T-helper 2 cell treated with Interferon-gamma antibody and Interleukin-4, amounts not matched to agents 5 μg/mL and 100 μg/mL, for 36 hours (primary cell): Measurements from ENCODE around the gene SNRK.

ENCODE experiments used
- DNase-seq: peaks from one replicate; pipeline ENCODE4 v3.0.0; 2021; ENCODE audit warnings: low spot score
- H3K27ac Mint-ChIP-seq: one replicate; pipeline ENCODE4 v1.8.0; 2021; ENCODE audit warnings: mild to moderate bottlenecking, mixed read lengths
- H3K27me3 Mint-ChIP-seq: one replicate; pipeline ENCODE4 v1.8.0; 2021; ENCODE audit warnings: low read depth, mixed read lengths
- H3K36me3 Mint-ChIP-seq: one replicate; pipeline ENCODE4 v1.8.0; 2021; ENCODE audit warnings: low read depth, mixed read lengths
- H3K4me1 Mint-ChIP-seq: one replicate; pipeline ENCODE4 v1.8.0; 2021; ENCODE audit warnings: low read depth, mixed read lengths
- H3K4me3 Mint-ChIP-seq: one replicate; pipeline ENCODE4 v1.8.0; 2022; ENCODE audit warnings: mild to moderate bottlenecking, moderate library complexity, mixed read lengths
- H3K9me3 Mint-ChIP-seq: one replicate; pipeline ENCODE4 v1.8.0; 2021; ENCODE audit warnings: mixed read lengths

Gene SNRK

GRCh38 chr3:43307226-43307625, 20.9 kb downstream of the SNRK start:
- no peak for DNase-seq
- no peaks in the 10 kb centered on the region for H3K27me3 Mint-ChIP-seq
- peaks cover 77% of the 10 kb centered on the region for H3K36me3 Mint-ChIP-seq
- H3K27ac Mint-ChIP-seq = peak overlapping the region; percentile 75
- no peaks in the 10 kb centered on the region for H3K9me3 Mint-ChIP-seq
- H3K4me3 Mint-ChIP-seq = no peak overlapping the region
- H3K4me1 Mint-ChIP-seq = peaks cover 66% of the 10 kb centered on the region

- DNase-seq = no peak
- Mint-ChIP-seq H3K27ac (peak overlapping the region; percentile 75), H3K9me3 (peaks cover 2% of the 10 kb centered on the region), H3K27me3 (no peaks in the 10 kb centered on the region), H3K4me3 (peak overlapping the region; percentile 21), H3K36me3 (peaks cover 79% of the 10 kb centered on the region), H3K4me1 (peaks cover 64% of the 10 kb centered on the region)
These were observed 21.3 kb downstream of the SNRK start for GRCh38 chr3:43307649-43308048.

- peaks cover 4% of the 10 kb centered on the region for H3K9me3 Mint-ChIP-seq
- no peak overlapping the region for H3K4me3 Mint-ChIP-seq
- peaks cover 48% of the 10 kb centered on the region for H3K4me1 Mint-ChIP-seq
- DNase-seq = no peak
- H3K27ac Mint-ChIP-seq = no peak overlapping the region
- H3K27me3 Mint-ChIP-seq = no peaks in the 10 kb centered on the region
- peaks cover 71% of the 10 kb centered on the region for H3K36me3 Mint-ChIP-seq
These were observed 23.3 kb downstream of the SNRK start for GRCh38 chr3:43309372-43310305.

- no peak for DNase-seq
- H3K9me3 Mint-ChIP-seq = peaks cover 4% of the 10 kb centered on the region
- no peak overlapping the region for H3K4me3 Mint-ChIP-seq
- H3K27ac Mint-ChIP-seq = peak overlapping the region; percentile 21
- peaks cover 52% of the 10 kb centered on the region for H3K36me3 Mint-ChIP-seq
- H3K4me1 Mint-ChIP-seq = peaks cover 30% of the 10 kb centered on the region
- H3K27me3 Mint-ChIP-seq = no peaks in the 10 kb centered on the region
These were observed 30.6 kb downstream of the SNRK start for GRCh38 chr3:43316783-43317460.

- Mint-ChIP-seq H3K4me3 (no peak overlapping the region), H3K27ac (peak overlapping the region; percentile 42), H3K4me1 (peaks cover 27% of the 10 kb centered on the region), H3K9me3 (peaks cover 2% of the 10 kb centered on the region), H3K27me3 (no peaks in the 10 kb centered on the region), H3K36me3 (peaks cover 52% of the 10 kb centered on the region)
- no peak for DNase-seq
These were observed 31.3 kb downstream of the SNRK start for GRCh38 chr3:43317461-43318316.

GRCh38 chr3:43319376-43319775, 33.0 kb downstream of the SNRK start:
- no peaks in the 10 kb centered on the region for H3K27me3 Mint-ChIP-seq
- H3K4me1 Mint-ChIP-seq = peaks cover 27% of the 10 kb centered on the region
- peaks cover 3% of the 10 kb centered on the region for H3K9me3 Mint-ChIP-seq
- peaks cover 55% of the 10 kb centered on the region for H3K36me3 Mint-ChIP-seq
- H3K27ac Mint-ChIP-seq = no peak overlapping the region
- H3K4me3 Mint-ChIP-seq = no peak overlapping the region
- no peak for DNase-seq

- Mint-ChIP-seq H3K36me3 (peaks cover 55% of the 10 kb centered on the region), H3K9me3 (peaks cover 3% of the 10 kb centered on the region), H3K4me3 (no peak overlapping the region), H3K27me3 (no peaks in the 10 kb centered on the region), H3K4me1 (peaks cover 27% of the 10 kb centered on the region), H3K27ac (no peak overlapping the region)
- no peak for DNase-seq
These were observed 33.5 kb downstream of the SNRK start for GRCh38 chr3:43319794-43320193.

GRCh38 chr3:43320288-43320687, 33.9 kb downstream of the SNRK start:
- Mint-ChIP-seq H3K36me3 (peaks cover 55% of the 10 kb centered on the region), H3K4me1 (peaks cover 27% of the 10 kb centered on the region), H3K27me3 (no peaks in the 10 kb centered on the region), H3K4me3 (no peak overlapping the region), H3K9me3 (peaks cover 3% of the 10 kb centered on the region), H3K27ac (no peak overlapping the region)
- no peak for DNase-seq

- Mint-ChIP-seq H3K9me3 (peaks cover 3% of the 10 kb centered on the region), H3K27ac (no peak overlapping the region), H3K4me1 (peaks cover 41% of the 10 kb centered on the region), H3K36me3 (peaks cover 44% of the 10 kb centered on the region), H3K4me3 (no peak overlapping the region), H3K27me3 (no peaks in the 10 kb centered on the region)
- no peak for DNase-seq
These were observed 37.2 kb downstream of the SNRK start for GRCh38 chr3:43323541-43323940.

- Mint-ChIP-seq H3K4me1 (peaks cover 37% of the 10 kb centered on the region), H3K4me3 (peak overlapping the region; percentile 7), H3K27me3 (no peaks in the 10 kb centered on the region), H3K9me3 (peaks cover 3% of the 10 kb centered on the region), H3K27ac (peak overlapping the region; percentile 17), H3K36me3 (peaks cover 47% of the 10 kb centered on the region)
- DNase-seq = no peak
These were observed 40.7 kb downstream of the SNRK start for GRCh38 chr3:43326891-43327581.

- no peaks in the 10 kb centered on the region for H3K27me3 Mint-ChIP-seq
These were observed 41.2 kb downstream of the SNRK start for GRCh38 chr3:43327582-43327979.

GRCh38 chr3:43328653-43329052, 42.3 kb downstream of the SNRK start:
- no peak overlapping the region for H3K4me3 Mint-ChIP-seq
- peaks cover 47% of the 10 kb centered on the region for H3K36me3 Mint-ChIP-seq

More at GRCh38 chr3:43327582-43327979, 41.2 kb downstream of the SNRK start:
- Mint-ChIP-seq H3K36me3 (peaks cover 47% of the 10 kb centered on the region), H3K9me3 (peaks cover 5% of the 10 kb centered on the region), H3K4me1 (peaks cover 37% of the 10 kb centered on the region), H3K27ac (peak overlapping the region; percentile 7), H3K4me3 (no peak overlapping the region)
- DNase-seq = no peak

GRCh38 chr3:43330981-43331380, 44.6 kb downstream of the SNRK start:
- H3K9me3 Mint-ChIP-seq = peaks cover 20% of the 10 kb centered on the region
- peaks cover 25% of the 10 kb centered on the region for H3K4me1 Mint-ChIP-seq
- no peak overlapping the region for H3K4me3 Mint-ChIP-seq
- peaks cover 60% of the 10 kb centered on the region for H3K36me3 Mint-ChIP-seq
- no peaks in the 10 kb centered on the region for H3K27me3 Mint-ChIP-seq
- H3K27ac Mint-ChIP-seq = no peak overlapping the region
- no peak for DNase-seq

More at GRCh38 chr3:43328653-43329052, 42.3 kb downstream of the SNRK start:
- no peaks in the 10 kb centered on the region for H3K27me3 Mint-ChIP-seq
- H3K4me1 Mint-ChIP-seq = peaks cover 35% of the 10 kb centered on the region
- H3K9me3 Mint-ChIP-seq = peaks cover 8% of the 10 kb centered on the region
- H3K27ac Mint-ChIP-seq = no peak overlapping the region
- no peak for DNase-seq
